ENCODE results near the gene POU6F2. TPM values are rescaled to one million over a fixed set of nuclear protein-coding genes. Genes with fewer than 3 reads are reported as not detected.
A peak's percentile ranks its signal among the peaks of the same experiment; 100 is the strongest.

The POU6F2 gene
- total and polyA plus RNA-seq, 9 of the 15 experiments (the other 6 are each of a cell fraction or from before 2014, with no cell fraction given): 0.29 to 1.5 (median 0.96) TPM

DNA sequence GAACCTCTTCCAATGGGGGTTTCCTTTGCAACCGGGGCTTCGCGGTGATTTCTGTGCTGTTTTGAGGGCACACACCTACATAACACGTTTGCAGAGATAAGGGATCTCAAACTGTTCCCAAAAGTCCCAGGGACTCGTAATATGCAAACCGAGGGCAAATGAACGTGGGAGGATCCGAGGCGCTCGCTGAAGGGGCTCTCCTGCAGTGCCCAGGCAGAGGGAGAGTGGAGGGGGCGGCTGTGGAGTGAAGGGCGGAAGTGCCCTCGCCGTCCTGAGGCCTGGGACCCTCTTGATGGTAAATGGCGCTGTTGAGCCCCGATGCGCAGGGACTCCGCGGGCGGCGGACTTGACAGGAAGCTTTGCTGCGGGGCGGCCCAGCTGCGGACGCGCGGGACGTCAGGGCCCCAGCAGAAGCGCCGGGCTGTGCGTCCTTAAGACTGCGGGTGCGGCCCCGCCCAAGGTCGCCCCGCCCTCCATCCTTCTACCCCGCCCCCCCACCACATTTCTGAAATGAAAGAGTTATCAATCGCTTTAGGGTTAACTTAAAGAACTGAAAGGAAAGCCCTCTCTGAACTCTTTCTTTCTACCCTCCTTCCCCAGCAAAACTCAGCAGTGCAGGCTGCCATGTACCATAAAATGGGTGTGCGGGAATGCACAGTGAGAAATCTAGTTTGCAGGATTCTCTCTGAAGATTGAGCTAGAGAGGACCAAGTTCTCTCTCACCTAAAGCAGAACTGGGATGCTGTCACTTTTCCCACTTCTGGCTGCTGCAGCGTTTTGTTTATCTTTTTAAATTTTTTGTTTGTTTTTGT lies 436.7 kb downstream of the POU6F2 start:
- in situ Hi-C loops (cut with MboI) (no loop called here), intact Hi-C loops (cut with micrococcal nuclease) (no loop called here)
- ChIA-PET POLR2A (interaction anchor here (0.6 to 1.1 kb wide), 2 partner anchors 13 to 46 kb away, joined by 3 read pairs; no protein-coding TSS in a partner anchor), CTCF (ENCODE audit: low intra/inter-chr PET ratio) (no interaction called here)
- no peaks in the 10 kb centered on the region; the same call in 1 of the 2 replicates for H4K20me1 ChIP-seq (replicated peaks; ENCODE audit: control insufficient read depth, insufficient read depth, low read length)
- H2AFZ ChIP-seq (ENCODE audit: low read depth, low read length): peak overlapping the region; percentile 25
- H3K9ac ChIP-seq (ENCODE audit: insufficient read depth in 1 of 2, low read depth in 2 of 2, low read length in 2 of 2): peak overlapping the region in 1 of 2 experiments; percentile 71; a peak in 2 of 4 replicates
- H3K9me1 ChIP-seq (ENCODE audit: control insufficient read depth, insufficient read depth, low read length): no peaks in the 10 kb centered on the region
- BruUV-seq (replicated peaks): no TSS peak
- no peaks in the 10 kb centered on the region for H3K9me3 ChIP-seq (replicated peaks; ENCODE audit: control insufficient read depth, insufficient read depth, low read depth, low read length)
- 0 out of 2 replicates have a peak overlapping the region, but pooled peaks have one; percentile 4 for H3K4me3 ChIP-seq
- H3K4me1 ChIP-seq (replicated peaks in 1 of 2; ENCODE audit: control insufficient read depth in 2 of 2, insufficient read depth in 2 of 2, low read length in 2 of 2): peaks cover 0 to 9% of the 10 kb centered on the region in 2 experiments; a peak in 2 of 5 replicates
- FAIRE-seq (no peak), ATAC-seq (peak; percentile 91), DNase-seq (ENCODE audit: extremely low read depth in 1 of 4, low spot score in 3 of 4) (peak; percentile 18 to 36 (median 28))
- no peaks in the 10 kb centered on the region for H3K36me3 ChIP-seq (ENCODE audit: control insufficient read depth, insufficient read depth, low read length)
- H3K4me2 ChIP-seq (ENCODE audit: insufficient read depth, low read length): peak overlapping the region; percentile 51; the same call in 1 of the 2 replicates
- peaks cover 16 to 19% of the 10 kb centered on the region in 2 experiments for H3K27me3 ChIP-seq (ENCODE audit: control insufficient read depth in 2 of 2, insufficient read depth in 2 of 2, low read length in 2 of 2)
- H3K79me2 ChIP-seq (ENCODE audit: control insufficient read depth, insufficient read depth, low read length): no peaks in the 10 kb centered on the region
- 2% methylated on average over 26 of the region's 40 CpGs for WGBS (ENCODE audit: insufficient coverage, low coverage, missing lambda C conversion rate)
- H3K27ac ChIP-seq (ENCODE audit: extremely low read depth, low read depth, low read length): no peak overlapping the region
- TF ChIP-seq CHD4 (IDR thresholded peaks at IDR 0.05; ENCODE audit: insufficient read depth, insufficient replicate concordance, low read depth, low read length, poor library complexity, severe bottlenecking) (no peak), ZNF133 (CRISPR knock-in tag; IDR thresholded peaks at IDR 0.05) (no peak), ZNF134 (CRISPR knock-in tag; conservative IDR thresholded peaks at IDR 0.05) (no peak), MYC (IDR thresholded peaks at IDR 0.05; ENCODE audit: low read depth, low read length) (no peak), MYC (CRISPR knock-in tag; IDR thresholded peaks at IDR 0.05; ENCODE audit: borderline replicate concordance, low read depth) (no peak), YBX1 (IDR thresholded peaks at IDR 0.05) (no peak), BCL6 (CRISPR knock-in tag; IDR thresholded peaks at IDR 0.05) (no peak), CXXC5 (CRISPR knock-in tag; IDR thresholded peaks at IDR 0.05) (0 out of 2 replicates have a peak, but pooled peaks have one; percentile 35), CEBPB (tag; IDR thresholded peaks at IDR 0.05) (no peak), TCF3 (CRISPR knock-in tag; IDR thresholded peaks at IDR 0.05) (no peak), KLF13 (tag; IDR thresholded peaks at IDR 0.05; ENCODE audit: borderline replicate concordance, low read depth) (no peak), TCF7 (IDR thresholded peaks at IDR 0.05; ENCODE audit: borderline replicate concordance) (no peak), NFYB (IDR thresholded peaks at IDR 0.05; ENCODE audit: extremely low read depth, insufficient read length) (no peak)
- TF ChIP-seq, protein P1, sequence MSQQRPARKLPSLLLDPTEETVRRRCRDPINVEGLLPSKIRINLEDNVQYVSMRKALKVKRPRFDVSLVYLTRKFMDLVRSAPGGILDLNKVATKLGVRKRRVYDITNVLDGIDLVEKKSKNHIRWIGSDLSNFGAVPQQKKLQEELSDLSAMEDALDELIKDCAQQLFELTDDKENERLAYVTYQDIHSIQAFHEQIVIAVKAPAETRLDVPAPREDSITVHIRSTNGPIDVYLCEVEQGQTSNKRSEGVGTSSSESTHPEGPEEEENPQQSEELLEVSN (IDR thresholded peaks at IDR 0.05; ENCODE audit: borderline replicate concordance in 1 of 2, extremely low read depth in 1 of 2, insufficient read depth in 1 of 2, insufficient read length in 1 of 2, low read depth in 1 of 2, low read length in 1 of 2, poor library complexity in 1 of 2, severe bottlenecking in 1 of 2): no peak
- TF ChIP-seq, protein P2, sequence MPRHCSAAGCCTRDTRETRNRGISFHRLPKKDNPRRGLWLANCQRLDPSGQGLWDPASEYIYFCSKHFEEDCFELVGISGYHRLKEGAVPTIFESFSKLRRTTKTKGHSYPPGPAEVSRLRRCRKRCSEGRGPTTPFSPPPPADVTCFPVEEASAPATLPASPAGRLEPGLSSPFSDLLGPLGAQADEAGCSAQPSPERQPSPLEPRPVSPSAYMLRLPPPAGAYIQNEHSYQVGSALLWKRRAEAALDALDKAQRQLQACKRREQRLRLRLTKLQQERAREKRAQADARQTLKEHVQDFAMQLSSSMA (CRISPR knock-in tag; IDR thresholded peaks at IDR 0.05): no peak
- TF ChIP-seq, protein P3, sequence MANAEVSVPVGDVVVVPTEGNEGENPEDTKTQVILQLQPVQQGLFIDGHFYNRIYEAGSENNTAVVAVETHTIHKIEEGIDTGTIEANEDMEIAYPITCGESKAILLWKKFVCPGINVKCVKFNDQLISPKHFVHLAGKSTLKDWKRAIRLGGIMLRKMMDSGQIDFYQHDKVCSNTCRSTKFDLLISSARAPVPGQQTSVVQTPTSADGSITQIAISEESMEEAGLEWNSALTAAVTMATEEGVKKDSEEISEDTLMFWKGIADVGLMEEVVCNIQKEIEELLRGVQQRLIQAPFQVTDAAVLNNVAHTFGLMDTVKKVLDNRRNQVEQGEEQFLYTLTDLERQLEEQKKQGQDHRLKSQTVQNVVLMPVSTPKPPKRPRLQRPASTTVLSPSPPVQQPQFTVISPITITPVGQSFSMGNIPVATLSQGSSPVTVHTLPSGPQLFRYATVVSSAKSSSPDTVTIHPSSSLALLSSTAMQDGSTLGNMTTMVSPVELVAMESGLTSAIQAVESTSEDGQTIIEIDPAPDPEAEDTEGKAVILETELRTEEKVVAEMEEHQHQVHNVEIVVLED (CRISPR knock-in tag; IDR thresholded peaks at IDR 0.05): no peak
- TF ChIP-seq, protein P4, sequence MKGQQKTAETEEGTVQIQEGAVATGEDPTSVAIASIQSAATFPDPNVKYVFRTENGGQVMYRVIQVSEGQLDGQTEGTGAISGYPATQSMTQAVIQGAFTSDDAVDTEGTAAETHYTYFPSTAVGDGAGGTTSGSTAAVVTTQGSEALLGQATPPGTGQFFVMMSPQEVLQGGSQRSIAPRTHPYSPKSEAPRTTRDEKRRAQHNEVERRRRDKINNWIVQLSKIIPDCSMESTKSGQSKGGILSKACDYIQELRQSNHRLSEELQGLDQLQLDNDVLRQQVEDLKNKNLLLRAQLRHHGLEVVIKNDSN (CRISPR knock-in tag; IDR thresholded peaks at IDR 0.05): no peak
